H1 (cell line): ENCODE results near the gene ACBD6. TPM values are rescaled to one million over a fixed set of nuclear protein-coding genes. Genes with fewer than 3 reads are reported as not detected.

Experiments
- CTCF ChIA-PET: fragments of 300-600 bp; sonication (Branson Sonifier 250); formaldehyde crosslinking; loops from one replicate; lab custom pipeline; 2021; ENCODE audit not compliant: partially characterized antibody; lab: Charles Lee
- POLR2A ChIA-PET: fragments of 300-600 bp; sonication (Branson Sonifier 250); formaldehyde crosslinking; loops from one replicate; lab custom pipeline; 2021; ENCODE audit warnings: inconsistent platforms; ENCODE audit not compliant: partially characterized antibody; lab: Charles Lee
- DNase-seq, 2 experiments: peaks; one replicate each; pipeline versions ENCODE4 v3.0.0 to v3.0.0-alpha.2; 2010 to 2022; ENCODE audit warnings: low spot score in 2 of 2, low read depth in 1 of 2, mixed read lengths in 1 of 2
- FAIRE-seq: peaks from 2 replicates; lab custom pipeline; 2011; peaks lifted over from hg19 to GRCh38; lab: Jason Lieb, UNC
- H2AFZ ChIP-seq: 2 replicates; pipeline ENCODE4 v1.8.1; 2012; ENCODE audit warnings: low read length, inconsistent platforms
- H2AK5ac ChIP-seq: 2 replicates; pipeline ENCODE4 v1.6.1; 2013; ENCODE audit warnings: low read depth, low read length
- H2BK120ac ChIP-seq: replicated peaks from 2 replicates; pipeline ENCODE3; 2013; ENCODE audit warnings: low read depth, low read length, inconsistent platforms
- H2BK12ac ChIP-seq: 2 replicates; pipeline ENCODE4 v1.6.1; 2013; ENCODE audit warnings: low read depth, low read length
- H2BK15ac ChIP-seq: 2 replicates; pipeline ENCODE4 v1.6.1; 2013; ENCODE audit warnings: low read length
- H2BK20ac ChIP-seq: 2 replicates; pipeline ENCODE4 v1.6.1; 2013; ENCODE audit warnings: low read length
- H2BK5ac ChIP-seq: 2 replicates; pipeline ENCODE4 v1.6.1; 2013; ENCODE audit warnings: low read depth, low read length
- H3K14ac ChIP-seq: 2 replicates; pipeline ENCODE4 v1.6.1; 2013; ENCODE audit warnings: inconsistent platforms; ENCODE audit not compliant: insufficient read length
- H3K18ac ChIP-seq: 2 replicates; pipeline ENCODE4 v1.6.1; 2013; ENCODE audit warnings: low read length; ENCODE audit errors: extremely low read depth
- H3K23ac ChIP-seq: 2 replicates; pipeline ENCODE4 v1.6.1; 2013; ENCODE audit warnings: inconsistent platforms; ENCODE audit not compliant: insufficient read length
- H3K23me2 ChIP-seq: 2 replicates; pipeline ENCODE4 v1.6.1; 2013; ENCODE audit warnings: low read depth, low read length
- H3K27ac ChIP-seq: 2 replicates; pipeline ENCODE4 v1.6.1; 2011; ENCODE audit warnings: low read depth, low read length, inconsistent platforms
- H3K27me3 ChIP-seq, 4 experiments: replicated peaks in 1 of 4; 1 replicate in 1 of 4; 2 replicates in 3 of 4; pipeline versions ENCODE4 v1.6.1 to v1.8.1; 2011 to 2013; ENCODE audit warnings: low read length in 3 of 4, mild to moderate bottlenecking in 3 of 4, inconsistent platforms in 2 of 4, mixed read lengths in 2 of 4, moderate library complexity in 1 of 4; ENCODE audit not compliant: control insufficient read depth in 3 of 4, insufficient read depth in 3 of 4; ENCODE audit errors: extremely low read depth in 1 of 4
- H3K36me3 ChIP-seq, 4 experiments: 2 replicates each; pipeline versions ENCODE4 v1.6.1 to v1.8.1; 2011 to 2013; ENCODE audit warnings: mild to moderate bottlenecking in 4 of 4, low read length in 3 of 4, moderate library complexity in 2 of 4, control low read depth in 1 of 4, inconsistent platforms in 1 of 4; ENCODE audit not compliant: insufficient read depth in 4 of 4, control insufficient read depth in 2 of 4
- H3K4ac ChIP-seq: replicated peaks from 2 replicates; pipeline ENCODE3; 2013; ENCODE audit warnings: low read length, low read depth, mixed read lengths, inconsistent platforms; ENCODE audit not compliant: insufficient read length
- H3K4me1 ChIP-seq, 4 experiments: replicated peaks in 1 of 4; 1 replicate in 1 of 4; 2 replicates in 3 of 4; pipeline versions ENCODE4 v1.6.1 to v1.8.1; 2011 to 2013; ENCODE audit warnings: low read length in 3 of 4, inconsistent platforms in 2 of 4, mixed read lengths in 1 of 4; ENCODE audit not compliant: insufficient read depth in 4 of 4, control insufficient read depth in 3 of 4
- H3K4me2 ChIP-seq, 2 experiments: 2 replicates each; pipeline versions ENCODE4 v1.6.1 to v1.8.1; 2011 to 2013; ENCODE audit warnings: low read depth in 2 of 2, low read length in 2 of 2, control low read depth in 1 of 2, inconsistent platforms in 1 of 2, mild to moderate bottlenecking in 1 of 2; ENCODE audit not compliant: insufficient read depth in 1 of 2
- H3K4me3 ChIP-seq, 4 experiments: fragments of 200-600, 300-600 bp in 1 of 4; sonication (generic), shearing (Covaris generic), sonication (Bioruptor Twin) in 1 of 4; 2 replicates each; pipeline versions ENCODE4 v1.5.1 to v1.8.1; 2011 to 2016; ENCODE audit warnings: low read length in 4 of 4, low read depth in 3 of 4, control low read depth in 2 of 4, inconsistent platforms in 2 of 4, mild to moderate bottlenecking in 2 of 4, mixed read lengths in 1 of 4, moderate library complexity in 1 of 4; ENCODE audit not compliant: insufficient read depth in 2 of 4; ENCODE audit errors: extremely low read depth in 1 of 4
- H3K56ac ChIP-seq: replicated peaks from 2 replicates; pipeline ENCODE3; 2013; ENCODE audit warnings: low read depth, mild to moderate bottlenecking, mixed read lengths, low read length, inconsistent platforms; ENCODE audit not compliant: insufficient read length
- H3K79me1 ChIP-seq: 2 replicates; pipeline ENCODE4 v1.6.1; 2013; ENCODE audit warnings: low read depth, low read length, control low read depth
- H3K79me2 ChIP-seq, 2 experiments: 2 replicates each; pipeline versions ENCODE4 v1.6.1 to v1.8.1; 2012 to 2013; ENCODE audit warnings: low read length in 2 of 2, mild to moderate bottlenecking in 2 of 2, inconsistent platforms in 1 of 2; ENCODE audit not compliant: insufficient read depth in 2 of 2, control insufficient read depth in 1 of 2
- H3K9ac ChIP-seq, 4 experiments: replicated peaks in 1 of 4; 1 replicate in 1 of 4; 2 replicates in 3 of 4; pipeline versions ENCODE4 v1.6.1 to v1.8.1; 2011 to 2013; ENCODE audit warnings: low read depth in 3 of 4, low read length in 3 of 4, control low read depth in 2 of 4, mild to moderate bottlenecking in 2 of 4, moderate library complexity in 2 of 4, inconsistent platforms in 1 of 4; ENCODE audit errors: extremely low read depth in 1 of 4
- H3K9me3 ChIP-seq, 2 experiments: 2 replicates each; pipeline versions ENCODE4 v1.6.1 to v1.8.1; 2012 to 2013; ENCODE audit warnings: mild to moderate bottlenecking in 2 of 2, moderate library complexity in 2 of 2, control low read depth in 1 of 2, inconsistent platforms in 1 of 2, low read depth in 1 of 2, low read length in 1 of 2, mixed read lengths in 1 of 2; ENCODE audit not compliant: insufficient read depth in 2 of 2
- H4K20me1 ChIP-seq, 2 experiments: replicated peaks in 1 of 2; 2 replicates each; pipeline versions ENCODE3 to v1.8.1; 2011 to 2013; ENCODE audit warnings: inconsistent platforms in 2 of 2, low read length in 2 of 2, mild to moderate bottlenecking in 1 of 2; ENCODE audit not compliant: insufficient read depth in 2 of 2, control insufficient read depth in 1 of 2
- H4K5ac ChIP-seq: 2 replicates; pipeline ENCODE4 v1.6.1; 2013; ENCODE audit warnings: low read length, low read depth, mixed read lengths, inconsistent platforms; ENCODE audit not compliant: insufficient read length
- H4K8ac ChIP-seq: 2 replicates; pipeline ENCODE4 v1.8.0; 2013; ENCODE audit warnings: mild to moderate bottlenecking, moderate library complexity, low read length, inconsistent platforms; ENCODE audit not compliant: insufficient read depth; ENCODE audit errors: extremely low read depth
- H4K91ac ChIP-seq: replicated peaks from 2 replicates; pipeline ENCODE3; 2013; ENCODE audit warnings: low read length, mixed read lengths, inconsistent platforms; ENCODE audit not compliant: insufficient read length
- BACH1 ChIP-seq: IDR thresholded peaks from 2 replicates; pipeline ENCODE4 v1.6.1; 2012; ENCODE audit warnings: low read length, improper control_type of control experiment
- BRCA1 ChIP-seq: IDR thresholded peaks from 2 replicates; pipeline ENCODE4 v1.6.1; 2012; ENCODE audit warnings: low read depth, low read length, improper control_type of control experiment
- FOSL1 ChIP-seq: IDR thresholded peaks from 2 replicates; pipeline ENCODE4 v1.6.1; 2011; ENCODE audit warnings: mild to moderate bottlenecking, low read depth, low read length, moderate library complexity; ENCODE audit not compliant: insufficient read depth
- KDM5A ChIP-seq: fragments of 200-600 bp; IDR thresholded peaks from 2 replicates; pipeline ENCODE4 v1.7.1; 2012; ENCODE audit warnings: mild to moderate bottlenecking, low read length, inconsistent platforms, mixed read lengths
- NRF1 ChIP-seq: IDR thresholded peaks from 2 replicates; pipeline ENCODE4 v1.6.1; 2011; ENCODE audit warnings: mild to moderate bottlenecking, low read depth, low read length, improper control_type of control experiment
- RXRA ChIP-seq: IDR thresholded peaks from 2 replicates; pipeline ENCODE4 v1.6.1; 2011; ENCODE audit warnings: low read depth, mild to moderate bottlenecking, low read length, moderate library complexity; ENCODE audit not compliant: insufficient read depth
- WGBS, 2 experiments: shearing (Covaris generic) in 1 of 2; methylation state at CpG; one replicate each; pipeline versions ENCODE4 v1.1.6 to v1.1.7; 2013 to 2015; ENCODE audit warnings: low lambda C conversion rate in 2 of 2, mixed read lengths in 2 of 2, inconsistent platforms in 1 of 2, low coverage in 1 of 2, missing lambda C conversion rate in 1 of 2; ENCODE audit not compliant: insufficient replicate concordance in 2 of 2, insufficient coverage in 1 of 2, insufficient read length in 1 of 2; ENCODE audit errors: extremely low coverage in 1 of 2, missing lambda C conversion rate in 1 of 2; 5-methylcytosine and 5-hydroxymethylcytosine counted together
- polyA plus RNA-seq, 7 experiments: library from polyadenylated mRNA; depleted of rRNA in 3 of 7; stranded (reverse) in 5 of 7; unstranded in 2 of 7; fragments of >200 nt in 5 of 7; fragments of 200-250 nt in 2 of 7; gene quantifications; 1 replicate in 5 of 7; 2 replicates in 1 of 7; 4 replicates in 1 of 7; pipeline versions ENCODE4 v1.2.1 to v1.2.3, GENCODE V29; 2011 to 2013; ENCODE audit warnings: missing spikeins in 2 of 7, mixed read lengths in 2 of 7
- total RNA-seq: library from RNA; stranded (reverse); fragmentation: NEBNext Ultra II Directional; extraction: Animal tissue kit (Norgen Biotek cat#: 25700); gene quantifications from 2 replicates; pipeline ENCODE4 v1.2.1, GENCODE V29; 2021

The ACBD6 gene
- total and polyA plus RNA-seq, 2 of the 8 experiments (the other 6 are each of a cell fraction or from before 2014, with no cell fraction given), result 52.0 to 67.7 TPM

GRCh38 chr1:180387413-180387812 is 115.0 kb downstream of the ACBD6 start:
- Histone ChIP-seq H3K56ac (no peak overlapping the region), H2BK15ac (no peak overlapping the region), H2AK5ac (no peak overlapping the region), H2BK20ac (no peak overlapping the region), H2BK5ac (no peak overlapping the region), H3K36me3 (no peaks in the 10 kb centered on the region), H4K20me1 (no peaks in the 10 kb centered on the region), H2AFZ (no peak overlapping the region), H3K9ac (no peak overlapping the region), H3K9me3 (no peaks in the 10 kb centered on the region; a peak in 1 of 4 replicates), H3K14ac (no peak overlapping the region), H3K27me3 (no peaks in the 10 kb centered on the region; a peak in 1 of 7 replicates), H3K18ac (no peak overlapping the region), H4K5ac (no peak overlapping the region), H2BK120ac (no peak overlapping the region), H3K4ac (no peak overlapping the region), H4K91ac (no peak overlapping the region), H2BK12ac (no peak overlapping the region), H3K27ac (no peak overlapping the region), H3K79me2 (peaks cover 0 to 26% of the 10 kb centered on the region in 2 experiments; a peak in 2 of 4 replicates), H3K23ac (no peak overlapping the region), H3K4me2 (no peak overlapping the region), H3K4me3 (no peak overlapping the region), H3K23me2 (no peaks in the 10 kb centered on the region; the same call in 1 of the 2 replicates), H4K8ac (no peak overlapping the region), H3K79me1 (no peaks in the 10 kb centered on the region), H3K4me1 (no peaks in the 10 kb centered on the region)
- ChIA-PET CTCF (interaction anchor here (0.8 to 1.8 kb wide), 4 partner anchors 21 to 207 kb away, joined by 3 to 4 read pairs (median 3); no protein-coding TSS in a partner anchor), POLR2A (no interaction called here)
- no peak for TF ChIP-seq BACH1
- no peak for TF ChIP-seq RXRA
- no peak for TF ChIP-seq KDM5A
- no peak for TF ChIP-seq BRCA1
- TF ChIP-seq FOSL1, result no peak
- no peak for TF ChIP-seq NRF1
- DNase-seq (no peak), FAIRE-seq (no peak)
- 89% methylated on average over 1 of the region's 1 CpG; no CpG with 5 or more reads in 1 of the 2 experiments for WGBS, 2 experiments
